GM04503 (cell line): ENCODE measurements around the gene ADH1B.
A peak's percentile ranks its signal among the peaks of the same experiment; 100 is the strongest.
"Not testable (repeated sequence)": the region's sequence is repeated elsewhere in the genome, so short reads cannot be mapped to it uniquely, and the experiment has no call there.

ENCODE experiments used
- DNase-seq: peaks from one replicate; pipeline ENCODE4 v3.0.0-alpha.2; 2012; ENCODE audit warnings: low read depth

The ADH1B gene

GRCh38 chr4:99321241-99322191 is at the start of gene ADH1B:
Gene ADH1B, minus strand, starts transcription at chr4:99321401. Its CDS starts 70 bp downstream, at chr4:99321331.
- no peak for DNase-seq

GRCh38 chr4:99367817-99368216 is 46.6 kb upstream of the ADH1B start:
- not testable (repeated sequence) for DNase-seq

- no peak for DNase-seq
These were observed 45.3 kb upstream of the ADH1B start for GRCh38 chr4:99366491-99366890.

GRCh38 chr4:99362768-99363167 is 41.6 kb upstream of the ADH1B start:
- DNase-seq: no peak

- DNase-seq: no peak
These were observed 40.7 kb upstream of the ADH1B start for GRCh38 chr4:99361899-99362275.

DNA sequence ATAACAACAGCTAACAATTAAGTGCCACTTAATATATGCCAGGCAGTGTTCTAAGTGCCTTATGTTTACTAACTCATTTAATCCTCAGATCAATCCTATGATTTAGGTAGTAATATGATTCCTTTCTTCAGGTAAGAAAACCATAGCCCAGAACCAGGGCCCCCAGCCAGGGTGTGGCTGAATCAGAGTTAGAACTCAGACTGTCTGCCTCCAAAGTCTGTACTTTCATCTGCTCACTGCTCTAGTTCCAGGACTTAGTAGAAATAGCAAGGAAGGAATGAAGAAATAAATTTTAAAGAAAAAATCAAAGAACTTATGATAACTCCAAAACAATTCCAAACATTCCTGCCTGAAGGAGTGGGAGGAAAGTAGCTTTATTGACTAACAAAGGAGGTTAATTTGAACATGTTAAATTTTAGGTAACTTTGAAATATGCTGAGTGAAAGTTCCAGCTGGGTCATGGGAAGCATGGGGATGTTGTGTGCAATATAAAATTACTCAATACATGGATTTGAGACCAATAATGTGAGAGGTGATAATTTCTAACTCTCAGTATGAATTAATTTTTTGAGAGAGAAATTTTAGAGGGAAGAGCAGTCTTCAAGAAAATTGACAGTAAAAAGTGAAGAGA is 40.2 kb upstream of the ADH1B start:
- DNase-seq: no peak

- DNase-seq: no peak
These were observed 38.4 kb upstream of the ADH1B start for GRCh38 chr4:99359480-99360204.

- no peak for DNase-seq
These were observed 36.7 kb upstream of the ADH1B start for GRCh38 chr4:99357948-99358347.

- DNase-seq: no peak
These were observed 35.8 kb upstream of the ADH1B start for GRCh38 chr4:99356992-99357391.

DNA sequence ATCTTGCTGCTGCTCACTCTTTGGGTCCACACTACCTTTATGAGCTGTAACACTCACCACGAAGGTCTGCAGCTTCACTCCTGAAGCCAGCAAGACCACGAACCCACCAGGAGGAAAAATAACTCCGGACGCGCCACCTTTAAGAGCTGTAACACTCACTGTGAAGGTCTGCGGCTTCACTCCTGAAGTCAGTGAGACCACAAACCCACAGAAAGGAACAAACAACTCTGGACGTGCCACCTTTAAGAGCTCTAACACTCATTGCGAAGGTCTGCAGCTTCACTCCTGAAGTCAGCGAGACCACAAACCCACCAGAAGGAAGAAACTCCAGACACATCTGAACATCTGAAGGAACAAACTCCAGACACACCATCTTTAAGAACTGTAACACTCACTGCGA is 34.9 kb upstream of the ADH1B start:
- not testable (repeated sequence) for DNase-seq

DNA sequence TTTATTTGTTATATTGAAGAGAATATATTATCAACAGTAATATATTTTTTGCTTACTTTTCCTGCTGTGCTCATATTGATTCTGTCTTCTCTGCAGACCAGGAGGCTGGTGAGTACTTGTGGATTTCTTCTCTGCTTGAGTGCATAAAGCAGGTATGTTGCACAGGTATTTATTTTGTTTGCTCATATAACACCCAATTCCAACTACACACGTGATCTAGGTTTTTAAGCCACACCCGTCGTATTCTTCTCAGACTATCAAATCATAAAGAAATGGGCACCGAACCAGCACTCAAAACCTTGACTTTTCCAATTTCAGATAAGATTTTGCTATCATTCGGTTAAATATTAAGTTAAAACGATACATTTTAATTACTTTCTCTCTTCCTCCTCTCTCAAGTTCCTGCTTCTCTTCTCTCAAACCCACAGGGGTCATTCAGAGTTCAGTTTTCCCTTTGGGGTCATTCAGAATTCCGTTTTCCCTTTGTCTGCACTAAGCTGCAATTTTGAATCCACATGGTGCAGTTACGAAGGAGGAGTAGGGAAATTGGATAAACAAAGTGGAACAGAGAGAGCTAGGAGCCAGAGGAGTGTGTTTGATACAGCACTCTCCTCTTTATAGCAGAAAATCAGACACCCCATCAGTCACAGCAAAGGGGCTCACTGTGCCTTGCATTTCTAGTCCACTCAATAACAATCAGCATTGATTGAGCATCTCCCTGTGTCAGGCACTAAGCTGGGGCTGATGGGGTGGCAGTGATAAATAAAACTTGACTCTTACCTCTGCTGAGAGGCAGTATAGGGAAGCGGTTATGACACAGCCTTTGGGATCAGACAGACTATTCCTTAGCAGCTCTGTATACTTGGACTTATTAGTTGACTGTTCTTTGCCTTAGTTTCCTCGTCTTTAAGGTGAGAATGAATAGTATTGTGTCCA is 31.7 kb upstream of the ADH1B start, which contains the start of gene ADH1C:
TSS of gene ADH1C (minus strand) at position 145 of the 936 bp plus-strand sequence. CDS start at position 74, 71 bp downstream.
- DNase-seq: no peak

DNA sequence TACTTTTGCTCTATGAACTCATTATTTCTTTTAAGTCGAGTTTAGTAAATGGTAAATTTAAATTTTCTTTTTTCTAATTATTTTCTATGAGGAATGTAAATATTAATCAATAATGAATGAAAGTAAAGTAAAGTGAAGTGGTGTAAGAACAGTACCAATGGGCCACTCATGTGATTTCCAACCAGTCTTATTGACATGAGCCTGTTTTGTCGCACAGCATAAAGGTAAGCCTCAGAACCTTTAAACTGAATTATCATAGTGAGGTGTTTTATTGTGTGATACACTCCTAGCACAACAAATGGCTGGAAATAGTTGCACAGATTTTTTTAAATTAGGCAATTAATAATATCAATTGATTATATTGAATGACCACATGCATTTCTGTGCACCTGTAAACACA is 30.3 kb upstream of the ADH1B start:
- DNase-seq: no peak

DNA sequence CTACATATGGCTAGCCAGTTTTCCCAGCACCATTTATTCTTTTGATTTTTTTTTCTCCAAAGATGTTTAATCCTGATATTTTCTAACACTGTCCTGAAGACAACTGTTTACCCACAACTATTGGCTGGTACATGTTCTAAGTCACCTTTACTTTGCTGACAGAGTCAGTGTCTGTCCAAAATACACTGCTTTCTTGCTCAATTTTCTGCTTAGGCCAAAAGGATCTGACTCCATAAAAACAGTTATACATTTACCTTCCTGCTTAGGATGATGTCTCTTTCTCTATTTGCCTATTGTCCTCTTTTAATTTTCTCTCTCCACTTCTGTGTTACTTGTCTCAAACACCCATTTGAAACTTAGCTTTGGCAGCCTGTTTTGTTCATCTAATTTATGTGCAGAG is 28.1 kb upstream of the ADH1B start:
- DNase-seq: no peak

DNA sequence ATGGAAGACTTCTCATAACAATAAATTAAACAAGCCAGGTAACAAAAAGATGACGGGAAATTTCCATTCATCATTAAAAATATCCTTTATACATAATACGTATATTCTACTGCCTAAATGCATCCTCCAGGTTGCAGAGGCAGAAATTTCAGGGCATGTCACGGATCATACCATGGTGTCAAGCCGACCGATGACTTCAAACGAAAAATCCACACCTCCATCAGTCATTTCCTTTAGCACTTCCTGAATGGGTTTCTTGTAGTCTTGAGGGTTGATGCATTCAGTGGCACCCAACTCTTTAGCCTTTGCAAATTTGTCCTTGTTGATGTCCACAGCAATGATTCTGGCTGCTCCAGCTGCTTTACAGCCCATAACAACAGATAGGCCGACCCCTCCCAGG is 21.4 kb upstream of the ADH1B start:
- not testable (repeated sequence) for DNase-seq

GRCh38 chr4:99341426-99341825 is 20.2 kb upstream of the ADH1B start:
- DNase-seq: no peak

DNA sequence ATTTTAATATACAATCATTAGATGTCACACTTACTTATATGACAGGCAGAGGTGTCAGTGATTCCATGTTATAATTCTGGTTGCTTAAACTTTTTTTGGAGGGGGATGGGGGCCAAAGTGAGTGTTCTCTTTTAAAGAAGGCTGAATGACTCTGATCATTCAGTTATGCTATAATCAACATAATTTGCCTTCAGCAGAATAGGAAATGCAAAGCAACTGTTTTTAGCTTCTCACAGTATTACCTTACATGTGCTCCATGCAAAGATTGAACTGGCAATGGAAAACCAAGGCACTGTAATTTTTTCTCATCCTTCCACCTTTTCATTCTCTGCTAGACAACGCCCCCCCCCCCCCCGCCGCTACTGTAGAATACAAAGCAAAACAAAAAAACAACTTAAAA is 18.0 kb upstream of the ADH1B start:
- no peak for DNase-seq

GRCh38 chr4:99336553-99336952 is 15.4 kb upstream of the ADH1B start:
- DNase-seq: no peak

DNA sequence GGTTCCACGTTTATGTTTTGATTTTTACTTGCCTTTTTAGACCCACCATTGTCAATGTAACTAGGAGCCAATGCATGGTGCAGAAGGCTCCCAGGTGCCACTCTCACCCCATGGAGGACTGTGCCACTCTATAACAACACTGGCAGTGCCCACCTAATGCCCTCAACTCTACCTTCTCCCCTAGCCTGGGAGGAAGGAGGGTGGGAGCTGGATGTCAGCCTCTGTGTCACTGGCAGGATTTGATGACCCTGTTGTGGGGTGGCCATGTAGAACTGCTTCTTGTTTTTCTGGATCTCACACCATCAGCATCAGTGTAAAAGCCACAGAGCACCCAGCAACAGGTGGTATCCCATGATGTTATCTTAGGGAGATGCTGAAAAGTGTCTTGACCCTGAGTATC is 13.7 kb upstream of the ADH1B start:
- no peak for DNase-seq

- no peak for DNase-seq
These were observed 9.4 kb upstream of the ADH1B start for GRCh38 chr4:99330648-99331047.

DNA sequence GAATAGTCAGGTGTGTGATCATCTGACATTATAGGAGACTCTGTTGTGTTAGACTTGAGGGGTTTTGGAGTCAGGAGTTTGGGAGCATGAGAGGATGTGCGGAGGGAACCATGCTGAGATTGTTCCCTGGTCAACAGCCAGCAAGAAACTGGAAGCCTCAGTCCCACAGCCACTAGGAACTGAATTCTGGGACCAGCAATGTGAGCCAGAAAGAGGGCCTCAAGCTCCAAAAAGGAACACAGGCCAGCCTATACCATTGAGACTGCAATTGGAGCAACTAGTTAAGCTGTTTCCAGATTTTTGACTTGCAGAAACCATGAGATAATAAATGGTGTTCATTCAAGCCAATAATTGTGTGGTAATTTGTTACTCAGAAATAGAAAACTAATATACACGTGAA is 8.7 kb upstream of the ADH1B start:
- DNase-seq: no peak

GRCh38 chr4:99324979-99325378 is 3.8 kb upstream of the ADH1B start:
- peak; percentile 79 for DNase-seq

DNA sequence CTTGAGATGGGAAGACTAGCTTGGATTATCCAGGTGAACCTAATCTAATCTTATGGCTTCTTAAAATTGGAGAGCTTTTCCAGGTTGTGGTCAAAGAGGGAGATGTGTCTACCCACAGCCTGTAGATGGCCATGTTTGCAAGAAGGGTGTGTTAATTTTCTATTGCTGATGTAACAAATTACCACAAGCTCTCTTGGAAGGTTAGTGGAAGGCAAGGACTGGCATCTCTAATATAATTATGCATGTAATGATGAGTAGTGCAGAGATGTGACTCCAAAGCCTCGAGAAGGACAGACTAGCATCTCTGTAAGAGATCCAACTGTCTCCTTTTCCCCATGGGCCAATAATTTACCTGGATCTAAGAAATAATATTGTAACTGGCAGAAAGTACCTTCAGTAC is 3.2 kb upstream of the ADH1B start:
- DNase-seq: no peak
